Retinal pigment epithelial cell (primary cell): ENCODE measurements around the gene TBC1D5.
A peak's percentile ranks its signal among the peaks of the same experiment; 100 is the strongest.
"Not testable (repeated sequence)": the region's sequence is repeated elsewhere in the genome, so short reads cannot be mapped to it uniquely, and the experiment has no call there.

ENCODE experiments used
- DNase-seq: peaks from one replicate; pipeline ENCODE4 v3.0.0-alpha.2; 2010; ENCODE audit warnings: low read depth
- H3K4me3 ChIP-seq: 2 replicates; pipeline ENCODE4 v1.5.1; 2011; ENCODE audit warnings: mild to moderate bottlenecking, low read length, control low read depth, moderate library complexity
- CTCF ChIP-seq: conservative IDR thresholded peaks from 2 replicates; pipeline ENCODE4 v1.5.1; 2011; ENCODE audit warnings: low read depth, low read length, control low read depth, inconsistent platforms

The TBC1D5 gene

DNA sequence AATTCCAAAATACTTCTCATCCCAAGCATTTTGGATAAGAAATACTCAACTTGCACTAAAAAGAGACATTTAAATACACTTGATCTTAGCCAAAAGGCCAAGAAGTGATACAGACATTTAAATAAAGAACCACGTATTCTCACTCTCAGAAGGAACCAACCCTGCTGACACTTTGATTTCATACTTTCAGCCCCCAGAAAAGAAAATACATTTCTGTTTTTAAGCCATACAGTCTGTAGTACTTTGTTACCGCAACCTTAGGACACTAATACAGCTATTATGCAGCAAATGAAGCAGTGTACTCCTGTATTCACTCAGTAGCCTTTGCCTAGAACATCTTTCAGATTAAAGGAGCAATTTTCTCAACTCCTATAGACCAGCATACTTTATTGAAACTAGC lies 86.7 kb downstream of the TBC1D5 start:
- DNase-seq, result no peak
- H3K4me3 ChIP-seq, result no peak overlapping the region
- no peak for TF ChIP-seq CTCF

DNA sequence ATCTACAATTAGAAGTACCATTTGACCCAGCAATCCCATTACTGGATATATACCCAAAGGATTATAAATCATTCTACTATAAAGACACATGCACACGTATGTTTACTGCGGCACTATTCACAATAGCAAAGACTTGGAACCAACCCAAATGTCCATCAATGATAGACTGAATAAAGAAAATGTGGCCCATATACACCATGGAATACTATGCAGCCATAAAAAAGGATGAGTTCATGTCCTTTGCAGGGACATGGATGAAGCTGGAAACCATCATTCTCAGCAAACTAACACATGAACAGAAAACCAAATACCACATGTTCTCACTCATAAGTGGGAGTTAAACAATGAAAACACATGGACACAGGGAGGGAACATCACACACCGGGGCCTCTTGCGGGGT lies 92.7 kb downstream of the TBC1D5 start:
- not testable (repeated sequence) for DNase-seq, H3K4me3 ChIP-seq

DNA sequence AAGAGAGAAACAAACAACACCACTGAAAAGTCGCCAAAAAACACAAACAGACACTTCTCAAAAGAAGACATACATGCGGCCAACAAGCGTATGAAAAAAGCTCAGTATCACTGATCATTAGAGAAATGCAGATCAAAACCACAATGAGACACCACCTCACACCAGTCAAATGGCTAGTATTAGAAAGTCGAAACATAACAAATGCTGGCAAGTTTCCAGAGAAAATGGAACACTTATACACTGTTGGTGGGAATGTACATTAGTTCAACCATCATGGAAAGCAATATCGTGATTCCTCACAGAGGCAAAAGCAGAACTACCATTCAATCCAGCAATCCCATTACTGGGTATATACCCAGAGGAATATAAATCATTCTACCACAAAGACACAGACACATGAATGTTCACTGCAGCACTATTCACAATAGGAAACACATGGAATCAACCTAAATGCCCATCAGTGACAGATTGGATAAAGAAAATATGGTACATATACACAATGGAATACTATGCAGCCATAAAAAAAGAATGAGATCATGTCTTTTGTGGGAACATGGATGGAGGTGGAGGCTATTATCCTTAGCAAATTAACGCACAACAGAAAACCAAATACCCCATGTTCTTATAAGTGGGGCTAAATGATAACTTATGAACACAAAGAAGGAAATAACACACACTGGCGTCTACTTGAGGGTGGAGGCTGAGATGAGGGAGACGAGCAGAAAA lies 93.6 kb downstream of the TBC1D5 start:
- not testable (repeated sequence) for DNase-seq, H3K4me3 ChIP-seq

- H3K4me3 ChIP-seq, result no peak overlapping the region
- TF ChIP-seq CTCF, result peak; percentile 84
- no peak for DNase-seq
These were observed 97.2 kb downstream of the TBC1D5 start for GRCh38 chr3:17645074-17645698.

GRCh38 chr3:17643691-17644090 lies 98.7 kb downstream of the TBC1D5 start:
- H3K4me3 ChIP-seq, result no peak overlapping the region
- no peak for DNase-seq
- no peak for TF ChIP-seq CTCF

GRCh38 chr3:17642474-17642873 lies 100.0 kb downstream of the TBC1D5 start:
- no peak for TF ChIP-seq CTCF
- no peak for DNase-seq
- no peak overlapping the region for H3K4me3 ChIP-seq

GRCh38 chr3:17640466-17640865 lies 102.0 kb downstream of the TBC1D5 start:
- no peak for DNase-seq
- no peak overlapping the region for H3K4me3 ChIP-seq
- no peak for TF ChIP-seq CTCF

GRCh38 chr3:17639765-17640164 lies 102.7 kb downstream of the TBC1D5 start:
- DNase-seq, result peak; percentile 57
- H3K4me3 ChIP-seq, result no peak overlapping the region
- no peak for TF ChIP-seq CTCF
